GM12878 (cell line): ENCODE measurements around the gene USP51. TPM values are rescaled to one million over a fixed set of nuclear protein-coding genes. Genes with fewer than 3 reads are reported as not detected.

Source experiments
- ATAC-seq: fragments of 200-7000 bp; cut with Tn5 transposase; 3 replicates; pipeline ENCODE4 v1.9.1; 2020; ENCODE audit warnings: mild to moderate bottlenecking, moderate library complexity
- BruUV-seq: library from RNA; stranded (reverse); fragments of 400-500 nt; replicated peaks from 2 replicates; lab custom pipeline; 2021; lab: Mats Ljungman, UMichigan
- CTCF ChIA-PET: fragments of 300-600 bp; sonication (Branson Sonifier 250); formaldehyde crosslinking; extraction: SDS; loops from one replicate; lab custom pipeline; 2021; ENCODE audit warnings: inconsistent platforms; lab: Yijun Ruan, JAX
- POLR2A ChIA-PET: fragments of 350-600 bp; formaldehyde crosslinking; extraction: SDS; loops from one replicate; lab custom pipeline; 2021; ENCODE audit warnings: inconsistent platforms; lab: Charles Lee
- RAD21 ChIA-PET: fragments of 300-600 bp; sonication (Branson Sonifier 250); formaldehyde crosslinking; loops from one replicate; lab custom pipeline; 2023; ENCODE audit warnings: antibody characterized with exemption; ENCODE audit not compliant: unreplicated experiment; lab: Charles Lee
- SMC1A ChIA-PET: fragments of 300-600 bp; sonication (Branson Sonifier 250); formaldehyde crosslinking; loops from one replicate; lab custom pipeline; 2023; ENCODE audit not compliant: unreplicated experiment, uncharacterized antibody; lab: Charles Lee
- DNase-seq: peaks from one replicate; pipeline ENCODE4 v3.0.0-alpha.2; 2011; ENCODE audit warnings: low read depth, low spot score
- FAIRE-seq: peaks from 3 replicates; lab custom pipeline; 2011; peaks lifted over from hg19 to GRCh38; lab: Jason Lieb, UNC
- H2AFZ ChIP-seq: 2 replicates; pipeline ENCODE4 v1.6.0; 2011; ENCODE audit warnings: low read depth, low read length, control low read depth; ENCODE audit not compliant: control insufficient read depth
- H3K27ac ChIP-seq: 2 replicates; pipeline ENCODE4 v1.5.1; 2011; ENCODE audit warnings: control low read depth; ENCODE audit not compliant: control insufficient read depth, insufficient read depth
- H3K27me3 ChIP-seq, 2 experiments: replicated peaks in 1 of 2; 2 replicates each; pipeline versions ENCODE4 v1.6.0 to v1.6.1; 2011; ENCODE audit warnings: low read length in 1 of 2; ENCODE audit not compliant: control insufficient read depth in 2 of 2, insufficient read depth in 2 of 2
- H3K36me3 ChIP-seq, 2 experiments: 2 replicates each; pipeline ENCODE4 v1.5.1; 2011; ENCODE audit warnings: low read length in 1 of 2; ENCODE audit not compliant: control insufficient read depth in 2 of 2, insufficient read depth in 2 of 2
- H3K4me1 ChIP-seq: 2 replicates; pipeline ENCODE4 v1.6.1; 2011; ENCODE audit warnings: mild to moderate bottlenecking, low read length, moderate library complexity, mixed read lengths; ENCODE audit not compliant: control insufficient read depth, insufficient read depth
- H3K4me2 ChIP-seq: 2 replicates; pipeline ENCODE4 v1.6.0; 2011; ENCODE audit warnings: control low read depth; ENCODE audit not compliant: control insufficient read depth, insufficient read depth
- H3K4me3 ChIP-seq: fragments of 200-600 bp; sonication (generic); 2 replicates; pipeline ENCODE4 v1.5.1; 2016
- H3K79me2 ChIP-seq: 2 replicates; pipeline ENCODE4 v1.6.0; 2011; ENCODE audit warnings: low read length; ENCODE audit not compliant: control insufficient read depth, insufficient read depth
- H3K9ac ChIP-seq: 2 replicates; pipeline ENCODE4 v1.8.0; 2011; ENCODE audit warnings: low read length, control low read depth, mixed read lengths; ENCODE audit not compliant: control insufficient read depth, insufficient read depth
- H3K9me3 ChIP-seq: replicated peaks from 3 replicates; pipeline ENCODE4 v1.5.1; 2011; ENCODE audit warnings: mild to moderate bottlenecking, low read length; ENCODE audit not compliant: control insufficient read depth, insufficient read depth
- H4K20me1 ChIP-seq: 2 replicates; pipeline ENCODE4 v1.6.0; 2011; ENCODE audit not compliant: control insufficient read depth, insufficient read depth
- HDGF ChIP-seq: fragments of 450-650 bp; IDR thresholded peaks from 2 replicates; pipeline ENCODE4 v1.6.1; 2016; ENCODE audit warnings: antibody characterized with exemption
- NRF1 ChIP-seq: conservative IDR thresholded peaks from 2 replicates; pipeline ENCODE4 v1.6.1; 2011; ENCODE audit warnings: mild to moderate bottlenecking, low read depth, low read length, improper control_type of control experiment
- POLR2AphosphoS2 ChIP-seq: IDR thresholded peaks from 2 replicates; pipeline ENCODE4 v1.6.1; 2011; ENCODE audit warnings: low read depth, mild to moderate bottlenecking, low read length, improper control_type of control experiment, moderate library complexity
- RB1 ChIP-seq: fragments of 450-650 bp; formaldehyde crosslinking; IDR thresholded peaks from 2 replicates; pipeline ENCODE4 v1.6.1; 2017; ENCODE audit warnings: mild to moderate bottlenecking, borderline replicate concordance
- RUNX3 ChIP-seq: IDR thresholded peaks from 2 replicates; pipeline ENCODE4 v1.6.1; 2012; ENCODE audit warnings: low read length, inconsistent platforms
- TCF3 ChIP-seq: IDR thresholded peaks from 2 replicates; pipeline ENCODE4 v1.6.1; 2012; ENCODE audit warnings: low read depth, mild to moderate bottlenecking, low read length, borderline replicate concordance; ENCODE audit not compliant: insufficient read depth
- WGBS: methylation state at CpG from one replicate; pipeline ENCODE4 v1.1.6; 2016; ENCODE audit warnings: low lambda C conversion rate; ENCODE audit not compliant: insufficient replicate concordance, insufficient coverage; ENCODE audit errors: missing lambda C conversion rate; 5-methylcytosine and 5-hydroxymethylcytosine counted together
- in situ Hi-C: fragments of 300-500 bp; cut with MboI; formaldehyde crosslinking; loops from 9 replicates; pipeline ENCODE4 v1.14.3; 2018; ENCODE audit warnings: mixed read lengths
- intact Hi-C: fragments of 100-400 bp; cut with micrococcal nuclease; formaldehyde crosslinking; loops from one replicate; pipeline ENCODE4 v1.14.2; 2022; ENCODE audit not compliant: unreplicated experiment
- polyA plus RNA-seq, 11 experiments: library from polyadenylated mRNA; depleted of rRNA in 4 of 11; unstranded in 6 of 11; stranded (reverse) in 5 of 11; fragments of >200 nt; fragmentation: Nextera tagmentation in 4 of 11; fragmentation: Illumina TruSeq in 1 of 11; extraction: Ambion mirVana in 4 of 11; extraction: Trizol in 1 of 11; gene quantifications; 1 replicate in 1 of 11; 2 replicates in 10 of 11; pipeline versions ENCODE4 v1.2.1 to v1.2.3, GENCODE V29; 2011 to 2016; ENCODE audit warnings: inconsistent platforms in 2 of 11, missing spikeins in 2 of 11, low read depth in 1 of 11
- total RNA-seq, 4 experiments: library from RNA; depleted of rRNA in 3 of 4; stranded (reverse); fragments of >200 nt in 3 of 4; fragmentation: Illumina TruSeq in 1 of 4; extraction: Trizol in 1 of 4; gene quantifications; 2 replicates each; pipeline versions ENCODE4 v1.2.1 to v1.2.3, GENCODE V29; 2013 to 2021

Gene USP51
- total and polyA plus RNA-seq, 10 of the 15 experiments (the other 5 are each of a cell fraction or from before 2014, with no cell fraction given), result 0.52 to 1.7 (median 1.2) TPM

- TF ChIP-seq RB1 (no peak), NRF1 (0 out of 2 replicates have a peak, but pooled peaks have one; percentile 7), POLR2AphosphoS2 (no peak), TCF3 (no peak), RUNX3 (peak; percentile 27; the same call in 1 of the 2 replicates)
These were observed 37.4 kb downstream of the USP51 start, which contains the start of gene MAGEH1 (continued) for GRCh38 chrX:55451990-55452832.

GRCh38 chrX:55451626-55451989 is 38.0 kb downstream of the USP51 start:
- DNase-seq (no peak), FAIRE-seq (no peak), ATAC-seq (peak; percentile 38; the same call in 2 of the 3 replicates)
- no TSS peak for BruUV-seq
- no peaks in the 10 kb centered on the region for H3K36me3 ChIP-seq
- in situ Hi-C loops (no loop called here), intact Hi-C loops (no loop called here)
- no peaks in the 10 kb centered on the region for H4K20me1 ChIP-seq
- no peak for TF ChIP-seq HDGF
- CTCF ChIA-PET, result interaction anchor here (0.8 to 1.4 kb wide), 5 partner anchors 37 to 797 kb away, joined by 3 to 4 read pairs (median 3); partner anchors contain the start of gene RRAGB
- WGBS, result 39% methylated on average over 11 of the region's 11 CpGs
- no peaks in the 10 kb centered on the region for H3K27me3 ChIP-seq
- H3K4me1 ChIP-seq, result no peaks in the 10 kb centered on the region
- H3K79me2 ChIP-seq, result peaks cover 6% of the 10 kb centered on the region
- peak overlapping the region; percentile 54; the same call in 1 of the 2 replicates for H3K9ac ChIP-seq
- H3K27ac ChIP-seq, result peak overlapping the region; percentile 55
- peak overlapping the region; percentile 67 for H3K4me2 ChIP-seq
- peak overlapping the region; percentile 84; the same call in 1 of the 2 replicates for H3K4me3 ChIP-seq
- peak overlapping the region; percentile 88 for H2AFZ ChIP-seq
- no peaks in the 10 kb centered on the region for H3K9me3 ChIP-seq
- POLR2A ChIA-PET, result interaction anchor here (1.3 kb wide), 2 partner anchors 37 to 266 kb away, joined by 4 to 12 read pairs; partner anchors contain the start of genes RRAGB and USP51
- SMC1A ChIA-PET, result interaction anchor here (1.0 to 1.5 kb wide), 5 partner anchors 32 to 782 kb away, joined by 3 to 7 read pairs (median 3); partner anchors contain the start of gene RRAGB
- RAD21 ChIA-PET, result interaction anchor here (1.2 to 1.4 kb wide), 4 partner anchors 35 to 1277 kb away, joined by 3 to 15 read pairs (median 3); partner anchors contain the start of gene NBDY
